Activated CD8-positive, alpha-beta memory T cell treated with anti-CD3 and anti-CD28 coated beads, Interleukin-2, amount 10 ng/mL, durations not matched to agents 7 days and 5 days (primary cell): ENCODE measurements around the gene DOK1. TPM values are rescaled to one million over a fixed set of nuclear protein-coding genes. Genes with fewer than 3 reads are reported as not detected.
A peak's percentile ranks its signal among the peaks of the same experiment; 100 is the strongest.

ENCODE experiments used
- ATAC-seq: fragments of 150-1000 bp; cut with Tn5 transposase; one replicate; pipeline ENCODE4 v1.10.0; 2021; ENCODE audit warnings: moderate library complexity
- CTCF ChIA-PET: fragments of 350-600 bp; sonication (Branson Sonifier 250); formaldehyde crosslinking; loops from one replicate; lab custom pipeline; 2021; ENCODE audit warnings: antibody characterized with exemption; lab: Charles Lee
- DNase-seq: peaks from one replicate; pipeline ENCODE4 v3.0.0-alpha.2; 2020
- H3K27ac Mint-ChIP-seq: one replicate; pipeline ENCODE4 v1.8.0; 2021; ENCODE audit warnings: mild to moderate bottlenecking, mixed read lengths
- H3K27me3 Mint-ChIP-seq: one replicate; pipeline ENCODE4 v1.8.0; 2021; ENCODE audit warnings: mixed read lengths
- H3K36me3 Mint-ChIP-seq: one replicate; pipeline ENCODE4 v1.8.0; 2021; ENCODE audit warnings: mild to moderate bottlenecking, mixed read lengths
- H3K4me1 Mint-ChIP-seq: one replicate; pipeline ENCODE4 v1.8.0; 2021; ENCODE audit warnings: mixed read lengths
- H3K4me3 Mint-ChIP-seq: one replicate; pipeline ENCODE4 v1.8.0; 2021; ENCODE audit warnings: mild to moderate bottlenecking, moderate library complexity, mixed read lengths
- H3K9me3 Mint-ChIP-seq: one replicate; pipeline ENCODE4 v1.8.0; 2022; ENCODE audit warnings: low read depth, mixed read lengths
- total RNA-seq, 2 experiments: library from RNA; stranded (reverse); gene quantifications; one replicate each; pipeline ENCODE4 v1.2.3, GENCODE V29; 2021

The DOK1 gene
- total RNA-seq, 2 experiments from 2014 or later, result 47.1 to 52.1 TPM

- no peaks in the 10 kb centered on the region for H3K36me3 Mint-ChIP-seq
- peaks cover 37% of the 10 kb centered on the region for H3K4me1 Mint-ChIP-seq
- ATAC-seq, result peak; percentile 68
- H3K9me3 Mint-ChIP-seq, result no peaks in the 10 kb centered on the region
- peak overlapping the region; percentile 88 for H3K27ac Mint-ChIP-seq
- peaks cover 13% of the 10 kb centered on the region for H3K27me3 Mint-ChIP-seq
- CTCF ChIA-PET, result interaction anchor here (0.7 to 10.6 kb wide), 26 partner anchors 9 to 336 kb away, joined by 3 to 124 read pairs (median 4); partner anchors contain the start of genes AUP1, C2orf81, CCDC142 and DOK1
- peak; percentile 58 for DNase-seq
- peak overlapping the region; percentile 61 for H3K4me3 Mint-ChIP-seq
These were observed 31.1 kb downstream of the DOK1 start for GRCh38 chr2:74585406-74586185.

DNA sequence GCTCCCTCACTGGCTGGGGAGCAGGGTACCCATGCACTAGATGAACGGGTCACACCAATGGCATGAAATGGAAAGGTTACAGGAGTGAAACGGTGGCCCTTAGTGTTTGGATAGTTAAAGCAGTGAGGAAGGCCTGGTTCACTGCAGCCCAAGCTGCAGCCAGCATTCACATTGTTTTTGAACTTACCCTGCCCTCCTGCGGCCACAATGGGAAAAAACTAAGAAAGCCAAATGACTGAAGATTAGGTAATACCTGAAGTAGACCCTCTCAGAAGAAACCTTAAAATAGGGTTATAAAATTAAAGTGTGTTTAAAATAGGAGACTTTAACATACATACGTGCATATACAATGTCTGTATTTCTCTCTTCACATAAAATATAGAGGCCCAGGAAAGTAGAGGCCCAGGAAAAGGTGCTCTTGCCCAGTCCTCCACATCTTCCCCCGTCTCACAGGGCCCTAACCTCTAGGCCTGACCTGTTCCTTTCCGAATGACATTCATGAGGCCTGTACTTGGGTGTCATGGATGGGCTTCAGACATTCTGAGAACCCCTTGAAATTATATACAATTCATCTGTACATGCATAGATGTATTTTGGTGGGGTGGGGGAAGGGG lies 33.3 kb downstream of the DOK1 start:
- CTCF ChIA-PET, result interaction anchor here (0.6 to 10.6 kb wide), 19 partner anchors 12 to 763 kb away, joined by 3 to 124 read pairs (median 9); partner anchors contain the start of genes AUP1, CCDC142, DOK1 and HTRA2
- Mint-ChIP-seq H3K9me3 (no peaks in the 10 kb centered on the region), H3K4me1 (peaks cover 37% of the 10 kb centered on the region), H3K27me3 (peaks cover 27% of the 10 kb centered on the region), H3K36me3 (no peaks in the 10 kb centered on the region), H3K4me3 (no peak overlapping the region), H3K27ac (peak overlapping the region; percentile 26)
- peak; percentile 79 for DNase-seq
- peak; percentile 68 for ATAC-seq

- H3K36me3 Mint-ChIP-seq, result no peaks in the 10 kb centered on the region
- no peak overlapping the region for H3K4me3 Mint-ChIP-seq
- H3K4me1 Mint-ChIP-seq, result peaks cover 31% of the 10 kb centered on the region
- H3K9me3 Mint-ChIP-seq, result no peaks in the 10 kb centered on the region
- CTCF ChIA-PET, result interaction anchor here (0.6 to 10.6 kb wide), 18 partner anchors 11 to 764 kb away, joined by 3 to 124 read pairs (median 7); partner anchors contain the start of genes AUP1, CCDC142, DOK1 and HTRA2
- peaks cover 33% of the 10 kb centered on the region for H3K27me3 Mint-ChIP-seq
- no peak for DNase-seq
- no peak overlapping the region for H3K27ac Mint-ChIP-seq
- no peak for ATAC-seq
These were observed 34.1 kb downstream of the DOK1 start for GRCh38 chr2:74588664-74589063.

GRCh38 chr2:74593826-74594772 lies 39.6 kb downstream of the DOK1 start:
- Mint-ChIP-seq H3K27ac (no peak overlapping the region), H3K4me1 (peaks cover 2% of the 10 kb centered on the region), H3K36me3 (no peaks in the 10 kb centered on the region), H3K9me3 (no peaks in the 10 kb centered on the region), H3K27me3 (peaks cover 60% of the 10 kb centered on the region), H3K4me3 (no peak overlapping the region)
- CTCF ChIA-PET, result no interaction called here
- ATAC-seq, result no peak
- DNase-seq, result no peak

- Mint-ChIP-seq H3K4me1 (peaks cover 2% of the 10 kb centered on the region), H3K27ac (no peak overlapping the region), H3K9me3 (no peaks in the 10 kb centered on the region), H3K4me3 (no peak overlapping the region), H3K36me3 (no peaks in the 10 kb centered on the region), H3K27me3 (peaks cover 46% of the 10 kb centered on the region)
- DNase-seq (no peak), ATAC-seq (no peak)
- CTCF ChIA-PET, result interaction anchor here (6.8 kb wide), 1 partner anchor 8 kb away, joined by 71 read pairs; no protein-coding TSS in a partner anchor
These were observed 42.1 kb downstream of the DOK1 start for GRCh38 chr2:74596584-74596983.

GRCh38 chr2:74597410-74597809 lies 42.9 kb downstream of the DOK1 start:
- Mint-ChIP-seq H3K9me3 (no peaks in the 10 kb centered on the region), H3K36me3 (no peaks in the 10 kb centered on the region), H3K27me3 (peaks cover 46% of the 10 kb centered on the region), H3K27ac (no peak overlapping the region), H3K4me3 (no peak overlapping the region), H3K4me1 (peaks cover 7% of the 10 kb centered on the region)
- ATAC-seq, result no peak
- DNase-seq, result no peak
- CTCF ChIA-PET, result interaction anchor here (6.8 kb wide), 1 partner anchor 9 kb away, joined by 71 read pairs; no protein-coding TSS in a partner anchor

- no peak overlapping the region for H3K4me3 Mint-ChIP-seq
- H3K27me3 Mint-ChIP-seq, result peaks cover 36% of the 10 kb centered on the region
- CTCF ChIA-PET, result interaction anchor here (1.2 to 6.8 kb wide), 2 partner anchors 11 to 494 kb away, joined by 3 to 71 read pairs; no protein-coding TSS in a partner anchor
- ATAC-seq (no peak), DNase-seq (no peak)
- H3K27ac Mint-ChIP-seq, result no peak overlapping the region
- H3K4me1 Mint-ChIP-seq, result peaks cover 25% of the 10 kb centered on the region
- H3K36me3 Mint-ChIP-seq, result peaks cover 2% of the 10 kb centered on the region
- no peaks in the 10 kb centered on the region for H3K9me3 Mint-ChIP-seq
These were observed 45.2 kb downstream of the DOK1 start for GRCh38 chr2:74599676-74600075.

DNA sequence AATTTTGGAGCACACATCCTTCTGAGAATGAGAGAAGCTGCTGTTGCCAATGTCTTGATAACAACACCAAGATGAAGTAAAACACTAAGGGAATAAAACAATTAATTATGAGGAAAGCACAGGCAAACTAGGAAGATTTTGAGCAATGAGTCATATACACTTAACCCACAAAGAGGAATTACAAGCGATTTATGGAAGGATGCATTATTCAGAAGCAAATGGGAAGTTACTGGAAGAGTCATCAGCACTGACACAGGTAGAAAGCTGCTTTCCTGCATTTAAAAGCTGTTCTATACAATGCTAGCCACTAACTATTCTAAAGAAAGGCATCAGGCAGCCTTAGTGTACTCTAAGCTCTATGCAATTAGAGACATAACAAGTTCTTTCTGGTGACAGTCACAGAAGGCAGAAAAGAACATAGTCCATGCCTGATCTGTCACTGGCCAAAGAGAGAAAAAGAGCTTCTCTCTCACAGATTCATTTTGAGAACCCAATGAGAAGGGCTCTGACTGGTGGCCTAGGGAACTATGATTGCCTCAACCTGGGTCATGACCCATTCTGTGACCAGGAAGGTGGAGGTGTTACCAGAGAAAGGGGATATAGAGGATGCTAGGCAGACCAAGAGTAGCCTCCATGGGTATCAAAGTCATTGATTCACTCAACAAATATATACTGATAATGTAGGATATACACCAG lies 48.2 kb downstream of the DOK1 start:
- peaks cover 26% of the 10 kb centered on the region for H3K27me3 Mint-ChIP-seq
- peaks cover 25% of the 10 kb centered on the region for H3K4me1 Mint-ChIP-seq
- peak overlapping the region; percentile 39 for H3K4me3 Mint-ChIP-seq
- peak; percentile 48 for DNase-seq
- peaks cover 2% of the 10 kb centered on the region for H3K36me3 Mint-ChIP-seq
- CTCF ChIA-PET, result interaction anchor here (1.1 to 6.8 kb wide), 3 partner anchors 14 to 120 kb away, joined by 3 to 71 read pairs (median 5); partner anchors contain the start of genes CCDC142 and TTC31
- H3K27ac Mint-ChIP-seq, result peak overlapping the region; percentile 81
- no peaks in the 10 kb centered on the region for H3K9me3 Mint-ChIP-seq
- ATAC-seq, result peak; percentile 74

DNA sequence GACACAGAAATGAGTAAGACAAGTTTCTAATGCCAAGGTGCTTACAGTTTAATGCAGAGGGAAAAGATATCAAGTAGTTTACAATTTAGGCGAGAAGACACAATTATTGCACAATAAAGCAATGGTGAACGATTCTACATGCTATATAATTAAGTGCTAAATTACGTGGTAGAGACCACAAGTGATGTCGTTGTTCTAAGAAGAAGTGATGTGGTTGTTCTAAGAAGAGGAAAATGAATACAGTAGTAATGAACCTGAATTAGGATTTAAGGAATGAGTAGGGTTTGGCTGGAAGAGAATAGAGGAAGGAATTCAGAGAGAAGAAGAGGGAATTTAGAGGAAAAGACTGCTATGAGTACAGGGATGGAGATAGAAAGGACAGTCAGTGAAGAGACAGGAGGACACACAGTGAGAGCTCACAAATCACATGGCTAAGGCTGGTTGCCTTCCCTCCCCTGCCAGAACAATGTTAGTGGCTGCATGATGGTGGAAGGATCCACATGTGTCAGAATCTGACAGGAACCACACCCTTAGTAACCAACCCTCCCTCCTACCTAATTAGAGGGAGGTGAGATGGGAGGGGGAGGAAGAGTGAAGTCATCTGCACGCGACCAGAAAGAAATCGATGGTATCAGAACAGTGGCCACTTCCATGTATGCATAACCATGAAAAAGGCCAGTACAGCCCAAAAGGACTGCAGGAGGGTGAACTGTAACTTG lies 48.9 kb downstream of the DOK1 start:
- peaks cover 32% of the 10 kb centered on the region for H3K27me3 Mint-ChIP-seq
- CTCF ChIA-PET, result interaction anchor here (6.8 kb wide), 1 partner anchor 15 kb away, joined by 71 read pairs; no protein-coding TSS in a partner anchor
- DNase-seq (peak; percentile 65), ATAC-seq (peak; percentile 72)
- peaks cover 2% of the 10 kb centered on the region for H3K36me3 Mint-ChIP-seq
- peak overlapping the region; percentile 39 for H3K4me3 Mint-ChIP-seq
- no peaks in the 10 kb centered on the region for H3K9me3 Mint-ChIP-seq
- peak overlapping the region; percentile 81 for H3K27ac Mint-ChIP-seq
- peaks cover 25% of the 10 kb centered on the region for H3K4me1 Mint-ChIP-seq

GRCh38 chr2:74606927-74607326 lies 52.4 kb downstream of the DOK1 start:
- no peaks in the 10 kb centered on the region for H3K9me3 Mint-ChIP-seq
- H3K27me3 Mint-ChIP-seq, result peaks cover 54% of the 10 kb centered on the region

More at GRCh38 chr2:74606927-74607326, 52.4 kb downstream of the DOK1 start:
- Mint-ChIP-seq H3K4me1 (peaks cover 22% of the 10 kb centered on the region), H3K36me3 (peaks cover 2% of the 10 kb centered on the region), H3K4me3 (no peak overlapping the region), H3K27ac (no peak overlapping the region)
- CTCF ChIA-PET, result no interaction called here
- ATAC-seq (no peak), DNase-seq (no peak)
